H1 (cell line): ENCODE results near the gene TVP23B. TPM values are rescaled to one million over a fixed set of nuclear protein-coding genes. Genes with fewer than 3 reads are reported as not detected.

ENCODE experiments used
- BACH1 ChIP-seq: IDR thresholded peaks from 2 replicates; pipeline ENCODE4 v1.6.1; 2012; ENCODE audit warnings: low read length, improper control_type of control experiment
- CHD2 ChIP-seq: IDR thresholded peaks from 2 replicates; pipeline ENCODE4 v1.6.1; 2012; ENCODE audit warnings: low read length, improper control_type of control experiment
- CHD7 ChIP-seq: fragments of 300-600 bp; sonication (generic); IDR thresholded peaks from 2 replicates; pipeline ENCODE4 v1.7.1; 2012; ENCODE audit warnings: low read length, moderate library complexity, mild to moderate bottlenecking, inconsistent platforms; ENCODE audit not compliant: insufficient replicate concordance
- EZH2 ChIP-seq: fragments of 200-600 bp; sonication (generic); IDR thresholded peaks from 2 replicates; pipeline ENCODE4 v1.7.1; 2012; ENCODE audit warnings: low read depth, mild to moderate bottlenecking, moderate library complexity, low read length, inconsistent platforms; ENCODE audit not compliant: severe bottlenecking
- HDAC2 ChIP-seq, 2 experiments: fragments of 300-600 bp in 1 of 2; sonication (generic) in 1 of 2; IDR thresholded peaks; 2 replicates each; pipeline ENCODE4 v1.6.1; 2011 to 2012; ENCODE audit warnings: low read depth in 2 of 2, low read length in 2 of 2, mild to moderate bottlenecking in 2 of 2, moderate library complexity in 2 of 2, borderline replicate concordance in 1 of 2, inconsistent platforms in 1 of 2
- MAX ChIP-seq: IDR thresholded peaks from 2 replicates; pipeline ENCODE4 v1.6.1; 2012; ENCODE audit warnings: inconsistent platforms
- RAD21 ChIP-seq, 2 experiments: IDR thresholded peaks in 1 of 2; conservative IDR thresholded peaks in 1 of 2; 2 replicates each; pipeline ENCODE4 v1.6.1; 2011; ENCODE audit warnings: low read depth in 2 of 2, low read length in 2 of 2, improper control_type of control experiment in 1 of 2, inconsistent platforms in 1 of 2, mild to moderate bottlenecking in 1 of 2, moderate library complexity in 1 of 2
- SP1 ChIP-seq: IDR thresholded peaks from 2 replicates; pipeline ENCODE4 v1.6.1; 2011; ENCODE audit warnings: low read depth, low read length
- TCF12 ChIP-seq: IDR thresholded peaks from 2 replicates; pipeline ENCODE4 v1.6.1; 2011; ENCODE audit warnings: low read depth, mild to moderate bottlenecking, low read length
- YY1 ChIP-seq: IDR thresholded peaks from 2 replicates; pipeline ENCODE4 v1.6.1; 2011; ENCODE audit warnings: low read depth, mild to moderate bottlenecking, low read length
- polyA plus RNA-seq, 7 experiments: library from polyadenylated mRNA; depleted of rRNA in 3 of 7; stranded (reverse) in 5 of 7; unstranded in 2 of 7; fragments of >200 nt in 5 of 7; fragments of 200-250 nt in 2 of 7; gene quantifications; 1 replicate in 5 of 7; 2 replicates in 1 of 7; 4 replicates in 1 of 7; pipeline versions ENCODE4 v1.2.1 to v1.2.3, GENCODE V29; 2011 to 2013; ENCODE audit warnings: missing spikeins in 2 of 7, mixed read lengths in 2 of 7
- total RNA-seq: library from RNA; stranded (reverse); fragmentation: NEBNext Ultra II Directional; extraction: Animal tissue kit (Norgen Biotek cat#: 25700); gene quantifications from 2 replicates; pipeline ENCODE4 v1.2.1, GENCODE V29; 2021

The TVP23B gene
- total and polyA plus RNA-seq, 2 of the 8 experiments (the other 6 are each of a cell fraction or from before 2014, with no cell fraction given), result 11.5 to 22.7 TPM

GRCh38 chr17:18855831-18856569 is 75.0 kb downstream of the TVP23B start (continued):
- TF ChIP-seq CHD7 (no peak), HDAC2 (IDR thresholded peaks at IDR 0.05; ENCODE audit: borderline replicate concordance in 1 of 2, low read depth in 2 of 2, low read length in 2 of 2) (peak in 1 of 2 experiments; percentile 79; a peak in 1 of 4 replicates), RAD21 (IDR thresholded peaks at IDR 0.05 in 1 of 2, conservative IDR thresholded peaks at IDR 0.05 in 1 of 2; ENCODE audit: low read depth in 2 of 2, low read length in 2 of 2) (no peak), BACH1 (no peak), TCF12 (no peak), CHD2 (no peak), SP1 (peak; percentile 81), EZH2 (no peak), MAX (peak; percentile 61), YY1 (no peak)
